ENCODE results near the gene WDR86. TPM values are rescaled to one million over a fixed set of nuclear protein-coding genes. Genes with fewer than 3 reads are reported as not detected.

WDR86 gene
- total and polyA plus RNA-seq, 2 of the 8 experiments (the other 6 are each of a cell fraction or from before 2014, with no cell fraction given), result 12.7 to 15.8 TPM

- CTCF ChIA-PET (ENCODE audit: partially characterized antibody), result interaction anchor here (0.8 to 6.6 kb wide), 7 partner anchors 9 to 53 kb away, joined by 3 to 32 read pairs (median 10); no protein-coding TSS in a partner anchor
Measured at GRCh38 chr7:151396328-151396970, 13.4 kb downstream of the WDR86 start.

More at GRCh38 chr7:151396328-151396970, 13.4 kb downstream of the WDR86 start:
- no peak overlapping the region for H3K4me3 ChIP-seq (ENCODE audit: extremely low read depth in 1 of 4, insufficient read depth in 2 of 4, low read depth in 3 of 4, low read length in 4 of 4)
- H3K36me3 ChIP-seq (ENCODE audit: control insufficient read depth in 2 of 4, insufficient read depth in 4 of 4, low read length in 3 of 4), result peaks cover 0 to 7% (median 1%) of the 10 kb centered on the region in 4 experiments; a peak in 2 of 8 replicates
- H3K27ac ChIP-seq (ENCODE audit: low read depth, low read length), result no peak overlapping the region
- no peak overlapping the region for H2AK5ac ChIP-seq (ENCODE audit: low read depth, low read length)
- peaks cover 7% of the 10 kb centered on the region; the same call in 1 of the 2 replicates for H3K23me2 ChIP-seq (ENCODE audit: low read depth, low read length)
- no peak overlapping the region; the same call in 1 of the 2 replicates for H2BK15ac ChIP-seq (ENCODE audit: low read length)
- H3K9ac ChIP-seq (replicated peaks in 1 of 4; ENCODE audit: extremely low read depth in 1 of 4, low read depth in 3 of 4, low read length in 3 of 4), result no peak overlapping the region
- no peak overlapping the region for H3K56ac ChIP-seq (replicated peaks; ENCODE audit: insufficient read length, low read depth, low read length)
- H4K91ac ChIP-seq (replicated peaks; ENCODE audit: insufficient read length, low read length), result no peak overlapping the region
- H3K27me3 ChIP-seq (replicated peaks in 1 of 4; ENCODE audit: control insufficient read depth in 3 of 4, extremely low read depth in 1 of 4, insufficient read depth in 3 of 4, low read length in 3 of 4), result no peaks in the 10 kb centered on the region
- H4K8ac ChIP-seq (ENCODE audit: extremely low read depth, insufficient read depth, low read length), result no peak overlapping the region
- no peak overlapping the region for H3K4ac ChIP-seq (replicated peaks; ENCODE audit: insufficient read length, low read depth, low read length)
- no peak for DNase-seq (ENCODE audit: low read depth in 1 of 2, low spot score in 2 of 2)
- no peak overlapping the region for H4K5ac ChIP-seq (ENCODE audit: insufficient read length, low read depth, low read length)
- POLR2A ChIA-PET (ENCODE audit: partially characterized antibody), result no interaction called here
- H2BK12ac ChIP-seq (ENCODE audit: low read depth, low read length), result no peak overlapping the region; the same call in 1 of the 2 replicates
- peaks cover 0 to 20% (median 11%) of the 10 kb centered on the region in 4 experiments for H3K4me1 ChIP-seq (replicated peaks in 1 of 4; ENCODE audit: control insufficient read depth in 3 of 4, insufficient read depth in 4 of 4, low read length in 3 of 4)
- peaks cover 0 to 5% of the 10 kb centered on the region in 2 experiments for H4K20me1 ChIP-seq (replicated peaks in 1 of 2; ENCODE audit: control insufficient read depth in 1 of 2, insufficient read depth in 2 of 2, low read length in 2 of 2)
- no peaks in the 10 kb centered on the region for H3K79me2 ChIP-seq (ENCODE audit: control insufficient read depth in 1 of 2, insufficient read depth in 2 of 2, low read length in 2 of 2)
- H2BK120ac ChIP-seq (replicated peaks; ENCODE audit: low read depth, low read length), result no peak overlapping the region
- H3K23ac ChIP-seq (ENCODE audit: insufficient read length), result no peak overlapping the region
- H3K4me2 ChIP-seq (ENCODE audit: insufficient read depth in 1 of 2, low read depth in 2 of 2, low read length in 2 of 2), result no peak overlapping the region
- 92% methylated on average over 6 of the region's 10 CpGs; no CpG with 5 or more reads in 1 of the 2 experiments for WGBS, 2 experiments (ENCODE audit: extremely low coverage in 1 of 2, insufficient coverage in 1 of 2, insufficient read length in 1 of 2, insufficient replicate concordance in 2 of 2, low coverage in 1 of 2, low lambda C conversion rate in 2 of 2, missing lambda C conversion rate in 1 of 2)
- H2BK20ac ChIP-seq (ENCODE audit: low read length), result no peak overlapping the region
- no peak overlapping the region for H3K14ac ChIP-seq (ENCODE audit: insufficient read length)
- peak overlapping the region; percentile 24; the same call in 1 of the 2 replicates for H2BK5ac ChIP-seq (ENCODE audit: low read depth, low read length)
- FAIRE-seq, result no peak
- no peaks in the 10 kb centered on the region for H3K79me1 ChIP-seq (ENCODE audit: low read depth, low read length)
- H3K9me3 ChIP-seq (ENCODE audit: insufficient read depth in 2 of 2, low read depth in 1 of 2, low read length in 1 of 2), result no peaks in the 10 kb centered on the region
- H2AFZ ChIP-seq (ENCODE audit: low read length), result no peak overlapping the region
- H3K18ac ChIP-seq (ENCODE audit: extremely low read depth, low read length), result no peak overlapping the region; the same call in 1 of the 2 replicates
